Measurements from ENCODE around the gene C20orf144. TPM values are rescaled to one million over a fixed set of nuclear protein-coding genes. Genes with fewer than 3 reads are reported as not detected.

C20orf144 gene
- total RNA-seq, 1 donor from 2014 or later: 0.13 TPM

GRCh38 chr20:33653218-33653899 lies 8.8 kb upstream of the C20orf144 start:
- no peak overlapping the region for H3K4me3 Mint-ChIP-seq (ENCODE audit: unreplicated experiment)
- peaks cover 6% of the 10 kb centered on the region for H3K36me3 Mint-ChIP-seq (ENCODE audit: unreplicated experiment)
- TF ChIP-seq CTCF (IDR thresholded peaks at IDR 0.05): peak; percentile 90
- no peak overlapping the region for H3K27ac Mint-ChIP-seq (ENCODE audit: unreplicated experiment)
- DNase-seq (ENCODE audit: extremely low spot score, unreplicated experiment): no peak
- no peaks in the 10 kb centered on the region for H3K27me3 Mint-ChIP-seq (ENCODE audit: unreplicated experiment)
- no peaks in the 10 kb centered on the region for H3K9me3 Mint-ChIP-seq (ENCODE audit: unreplicated experiment)
- H3K4me1 Mint-ChIP-seq (ENCODE audit: unreplicated experiment): peaks cover 8% of the 10 kb centered on the region

GRCh38 chr20:33653900-33654596 lies 8.1 kb upstream of the C20orf144 start:
- Mint-ChIP-seq H3K4me3 (ENCODE audit: unreplicated experiment) (no peak overlapping the region), H3K27me3 (ENCODE audit: unreplicated experiment) (no peaks in the 10 kb centered on the region), H3K27ac (ENCODE audit: unreplicated experiment) (no peak overlapping the region), H3K9me3 (ENCODE audit: unreplicated experiment) (no peaks in the 10 kb centered on the region), H3K4me1 (ENCODE audit: unreplicated experiment) (peaks cover 3% of the 10 kb centered on the region), H3K36me3 (ENCODE audit: unreplicated experiment) (peaks cover 5% of the 10 kb centered on the region)
- no peak for TF ChIP-seq CTCF (IDR thresholded peaks at IDR 0.05)
- no peak for DNase-seq (ENCODE audit: extremely low spot score, unreplicated experiment)

GRCh38 chr20:33654680-33655161 lies 7.4 kb upstream of the C20orf144 start:
- TF ChIP-seq CTCF (IDR thresholded peaks at IDR 0.05): no peak
- Mint-ChIP-seq H3K27ac (ENCODE audit: unreplicated experiment) (no peak overlapping the region), H3K9me3 (ENCODE audit: unreplicated experiment) (no peaks in the 10 kb centered on the region)

GRCh38 chr20:33655164-33655563 lies 7.0 kb upstream of the C20orf144 start:
- TF ChIP-seq CTCF (IDR thresholded peaks at IDR 0.05): no peak
- Mint-ChIP-seq H3K9me3 (ENCODE audit: unreplicated experiment) (no peaks in the 10 kb centered on the region), H3K27me3 (ENCODE audit: unreplicated experiment) (no peaks in the 10 kb centered on the region), H3K27ac (ENCODE audit: unreplicated experiment) (no peak overlapping the region), H3K36me3 (ENCODE audit: unreplicated experiment) (peaks cover 2% of the 10 kb centered on the region), H3K4me3 (ENCODE audit: unreplicated experiment) (no peak overlapping the region), H3K4me1 (ENCODE audit: unreplicated experiment) (peaks cover 3% of the 10 kb centered on the region)
- no peak for DNase-seq (ENCODE audit: extremely low spot score, unreplicated experiment)

More at GRCh38 chr20:33654680-33655161, 7.4 kb upstream of the C20orf144 start:
- peaks cover 2% of the 10 kb centered on the region for H3K36me3 Mint-ChIP-seq (ENCODE audit: unreplicated experiment)
- no peak for DNase-seq (ENCODE audit: extremely low spot score, unreplicated experiment)
- no peaks in the 10 kb centered on the region for H3K27me3 Mint-ChIP-seq (ENCODE audit: unreplicated experiment)
- H3K4me1 Mint-ChIP-seq (ENCODE audit: unreplicated experiment): peaks cover 3% of the 10 kb centered on the region
- no peak overlapping the region for H3K4me3 Mint-ChIP-seq (ENCODE audit: unreplicated experiment)
